NCI-H774 (cell line): Measurements from ENCODE around the gene GXYLT2.
"Not testable (repeated sequence)": the region's sequence is repeated elsewhere in the genome, so short reads cannot be mapped to it uniquely, and the experiment has no call there.

Experiments
- DNase-seq: peaks from one replicate; lab custom pipeline; 2025; lab: John Stamatoyannopoulos, UW

The GXYLT2 gene

GRCh38 chr3:72974956-72975355 lies 87.1 kb downstream of the GXYLT2 start:
- no peak for DNase-seq

GRCh38 chr3:72976281-72976741 lies 88.5 kb downstream of the GXYLT2 start:
- DNase-seq = no peak

GRCh38 chr3:72977060-72977808 lies 89.4 kb downstream of the GXYLT2 start:
- no peak for DNase-seq

- no peak for DNase-seq
These were observed 94.9 kb downstream of the GXYLT2 start for GRCh38 chr3:72982609-72983366.

GRCh38 chr3:72985576-72985975 lies 97.7 kb downstream of the GXYLT2 start:
- DNase-seq = no peak

GRCh38 chr3:72990701-72991395 lies 103.0 kb downstream of the GXYLT2 start:
- no peak for DNase-seq

- DNase-seq = no peak
These were observed 103.7 kb downstream of the GXYLT2 start for GRCh38 chr3:72991522-72991921.

- DNase-seq = no peak
These were observed 105.5 kb downstream of the GXYLT2 start for GRCh38 chr3:72993391-72993790.

- no peak for DNase-seq
These were observed 107.5 kb downstream of the GXYLT2 start for GRCh38 chr3:72995337-72995736.

- no peak for DNase-seq
These were observed 108.3 kb downstream of the GXYLT2 start for GRCh38 chr3:72996121-72996472.

GRCh38 chr3:72996473-72997333 lies 108.9 kb downstream of the GXYLT2 start, which contains the start of gene PPP4R2:
PPP4R2 (plus strand) TSS chr3:72996811; CDS start chr3:72997038, 227 bp downstream.
- DNase-seq = peak; percentile 56

- no peak for DNase-seq
These were observed 109.6 kb downstream of the GXYLT2 start for GRCh38 chr3:72997421-72997961.

GRCh38 chr3:72998466-72998865 lies 110.6 kb downstream of the GXYLT2 start:
- DNase-seq = no peak

- DNase-seq = no peak
These were observed 112.1 kb downstream of the GXYLT2 start for GRCh38 chr3:72999951-73000350.

GRCh38 chr3:73003050-73003449 lies 115.2 kb downstream of the GXYLT2 start:
- not testable (repeated sequence) for DNase-seq

- DNase-seq = no peak
These were observed 116.5 kb downstream of the GXYLT2 start for GRCh38 chr3:73004316-73004715.

- no peak for DNase-seq
These were observed 120.3 kb downstream of the GXYLT2 start for GRCh38 chr3:73007992-73008712.

- no peak for DNase-seq
These were observed 121.2 kb downstream of the GXYLT2 start for GRCh38 chr3:73009008-73009407.

- no peak for DNase-seq
These were observed 121.9 kb downstream of the GXYLT2 start for GRCh38 chr3:73009750-73010149.

GRCh38 chr3:73010158-73010557 lies 122.3 kb downstream of the GXYLT2 start:
- DNase-seq = no peak

GRCh38 chr3:73018298-73018697 lies 130.5 kb downstream of the GXYLT2 start:
- DNase-seq = no peak
